HUES48 (cell line): ENCODE results near the gene USP15.
"Not testable (repeated sequence)": the region's sequence is repeated elsewhere in the genome, so short reads cannot be mapped to it uniquely, and the experiment has no call there.

Experiments used
- H3K27ac ChIP-seq: one replicate; pipeline ENCODE4 v1.7.0; 2013; ENCODE audit warnings: low read depth, low read length, inconsistent platforms
- H3K27me3 ChIP-seq: 2 replicates; pipeline ENCODE4 v1.6.1; 2013; ENCODE audit warnings: mild to moderate bottlenecking, low read length; ENCODE audit not compliant: control insufficient read depth, insufficient read depth
- H3K36me3 ChIP-seq: 2 replicates; pipeline ENCODE4 v1.6.1; 2013; ENCODE audit warnings: low read length; ENCODE audit not compliant: control insufficient read depth, insufficient read depth
- H3K4me1 ChIP-seq: 2 replicates; pipeline ENCODE4 v1.6.1; 2013; ENCODE audit warnings: mild to moderate bottlenecking, low read length; ENCODE audit not compliant: control insufficient read depth, insufficient read depth
- H3K4me3 ChIP-seq: 2 replicates; pipeline ENCODE4 v1.5.1; 2013; ENCODE audit warnings: mild to moderate bottlenecking, low read depth, low read length
- H3K9ac ChIP-seq: 2 replicates; pipeline ENCODE4 v1.6.1; 2013; ENCODE audit warnings: mild to moderate bottlenecking, low read depth, low read length, moderate library complexity
- H3K9me3 ChIP-seq: 2 replicates; pipeline ENCODE4 v1.6.1; 2013; ENCODE audit warnings: low read length; ENCODE audit not compliant: control insufficient read depth, insufficient read depth

Gene USP15

DNA sequence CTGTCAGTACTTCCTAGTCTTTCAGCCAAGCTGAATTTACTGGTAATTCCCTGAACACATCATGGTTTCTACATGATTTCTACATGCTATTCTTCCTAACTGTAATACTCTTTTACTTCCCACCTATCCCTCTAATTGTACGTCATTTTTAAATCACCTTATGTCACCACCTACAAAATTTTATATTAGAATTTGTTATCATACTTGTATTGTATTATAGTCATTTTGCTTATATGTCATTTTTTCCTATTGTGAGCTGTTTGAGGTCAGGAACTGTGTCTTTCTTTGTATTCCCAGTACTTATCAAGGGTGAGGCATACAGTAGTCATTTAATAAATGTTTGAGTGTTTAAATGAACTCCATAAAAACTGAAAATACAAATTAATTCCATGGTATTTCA, 86.6 kb downstream of the USP15 start:
- Histone ChIP-seq H3K27me3 (no peaks in the 10 kb centered on the region), H3K27ac (no peak overlapping the region), H3K4me1 (no peaks in the 10 kb centered on the region), H3K9ac (no peak overlapping the region), H3K4me3 (no peak overlapping the region), H3K36me3 (no peaks in the 10 kb centered on the region), H3K9me3 (no peaks in the 10 kb centered on the region)

DNA sequence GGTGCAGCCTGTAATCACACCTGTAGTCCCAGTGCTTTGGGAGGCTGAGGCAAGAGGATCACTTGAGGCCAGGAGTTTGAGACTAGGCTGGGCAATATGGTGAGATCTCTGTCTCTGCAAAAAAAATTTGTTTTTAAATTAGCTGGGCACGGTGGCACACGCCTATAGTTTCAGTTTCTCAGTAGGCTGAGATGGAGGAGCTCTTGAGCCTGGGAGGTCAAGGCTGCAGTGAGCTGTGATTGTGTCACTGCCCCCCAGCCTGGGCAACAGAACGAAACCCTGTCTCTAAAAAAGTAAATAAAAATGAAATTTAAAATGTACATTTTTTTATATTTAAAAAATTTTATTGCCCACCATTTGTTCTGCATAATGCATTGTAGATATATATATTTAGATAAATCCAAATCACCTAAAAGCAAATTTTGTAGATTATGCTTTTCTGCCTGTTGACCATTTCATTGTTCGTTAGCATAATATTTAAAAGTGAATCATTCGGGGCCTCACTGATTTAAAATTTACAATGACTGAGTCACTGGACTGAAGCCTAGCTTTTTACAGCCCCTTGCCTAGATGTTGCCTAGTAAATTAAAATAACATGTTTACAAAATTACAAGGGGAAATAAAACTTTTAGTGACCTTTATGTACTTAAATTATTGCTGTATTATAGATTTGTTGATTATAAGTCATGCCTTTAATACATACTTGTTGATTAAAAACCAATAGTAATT, 87.9 kb downstream of the USP15 start:
- H3K4me1 ChIP-seq: no peaks in the 10 kb centered on the region
- H3K9me3 ChIP-seq: no peaks in the 10 kb centered on the region
- H3K36me3 ChIP-seq: no peaks in the 10 kb centered on the region
- no peak overlapping the region for H3K9ac ChIP-seq
- no peak overlapping the region for H3K27ac ChIP-seq
- no peak overlapping the region for H3K4me3 ChIP-seq
- no peaks in the 10 kb centered on the region for H3K27me3 ChIP-seq

DNA sequence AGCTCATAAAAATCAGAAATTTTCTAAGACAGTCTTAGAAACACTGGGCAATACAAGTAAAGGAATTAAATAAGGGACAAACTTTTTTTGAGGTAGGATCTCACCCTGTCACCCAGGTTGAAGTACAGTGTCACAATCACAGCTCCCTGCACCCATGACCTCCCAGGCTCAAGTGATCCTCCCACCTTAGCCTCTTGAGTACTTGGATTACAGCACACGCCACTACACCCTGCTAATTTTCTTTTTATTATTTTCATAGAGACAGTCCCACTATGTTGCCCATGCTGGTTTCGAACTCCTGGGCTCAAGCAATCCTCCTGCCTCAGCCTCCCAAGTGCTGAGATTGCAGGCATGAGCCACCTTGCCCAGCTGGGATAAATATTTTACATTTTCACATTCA, 90.3 kb downstream of the USP15 start:
- no peak overlapping the region for H3K9ac ChIP-seq
- H3K4me3 ChIP-seq: no peak overlapping the region

DNA sequence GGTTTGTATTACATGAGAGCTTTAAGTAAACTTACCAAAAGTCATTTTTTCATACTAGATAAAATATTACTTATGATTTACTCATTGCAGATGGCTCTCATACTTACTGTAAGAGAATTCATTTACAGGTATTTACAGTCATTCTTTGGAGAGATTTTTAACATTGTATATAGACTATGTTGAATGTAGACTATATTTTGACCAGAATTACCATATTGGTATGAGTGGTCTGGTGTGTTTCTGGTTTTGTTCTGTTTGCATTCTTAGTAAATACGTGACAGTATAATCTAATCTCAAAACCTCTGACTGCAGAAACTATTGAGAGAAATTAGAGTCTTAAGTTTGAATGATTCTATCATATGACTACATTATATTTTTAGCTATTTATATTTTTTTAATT, 91.1 kb downstream of the USP15 start:
- no peaks in the 10 kb centered on the region for H3K27me3 ChIP-seq
- no peak overlapping the region for H3K27ac ChIP-seq
- H3K4me3 ChIP-seq: no peak overlapping the region
- peaks cover 2% of the 10 kb centered on the region; the same call in 1 of the 2 replicates for H3K36me3 ChIP-seq
- no peak overlapping the region for H3K9ac ChIP-seq
- no peaks in the 10 kb centered on the region for H3K9me3 ChIP-seq
- no peaks in the 10 kb centered on the region; the same call in 1 of the 2 replicates for H3K4me1 ChIP-seq

More for the DNA sequence above, 90.3 kb downstream of the USP15 start:
- no peaks in the 10 kb centered on the region for H3K27me3 ChIP-seq
- H3K4me1 ChIP-seq: no peaks in the 10 kb centered on the region; the same call in 1 of the 2 replicates
- H3K36me3 ChIP-seq: peaks cover 2% of the 10 kb centered on the region; the same call in 1 of the 2 replicates
- H3K9me3 ChIP-seq: no peaks in the 10 kb centered on the region
- no peak overlapping the region for H3K27ac ChIP-seq

DNA sequence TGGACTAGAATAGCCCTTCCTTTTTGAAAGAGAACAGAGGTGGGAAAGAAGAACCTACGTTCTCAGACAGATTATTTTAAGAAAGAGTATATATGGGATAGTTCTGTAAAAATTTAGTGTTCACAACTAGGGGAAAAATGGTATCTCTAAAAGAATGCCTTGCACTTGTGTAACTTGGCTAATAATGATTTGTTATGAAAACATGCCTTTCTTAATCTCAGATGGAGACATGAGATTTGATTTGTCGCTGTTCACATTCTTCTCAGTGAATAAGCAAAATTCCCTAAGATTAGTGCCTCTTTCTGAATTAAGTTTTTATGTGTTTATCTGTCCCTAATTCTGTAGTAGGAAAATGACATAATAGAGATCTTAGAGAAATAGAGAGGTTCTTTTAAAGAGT, 100.8 kb downstream of the USP15 start:
- no peaks in the 10 kb centered on the region for H3K36me3 ChIP-seq
- H3K9me3 ChIP-seq: no peaks in the 10 kb centered on the region
- no peaks in the 10 kb centered on the region for H3K27me3 ChIP-seq

DNA sequence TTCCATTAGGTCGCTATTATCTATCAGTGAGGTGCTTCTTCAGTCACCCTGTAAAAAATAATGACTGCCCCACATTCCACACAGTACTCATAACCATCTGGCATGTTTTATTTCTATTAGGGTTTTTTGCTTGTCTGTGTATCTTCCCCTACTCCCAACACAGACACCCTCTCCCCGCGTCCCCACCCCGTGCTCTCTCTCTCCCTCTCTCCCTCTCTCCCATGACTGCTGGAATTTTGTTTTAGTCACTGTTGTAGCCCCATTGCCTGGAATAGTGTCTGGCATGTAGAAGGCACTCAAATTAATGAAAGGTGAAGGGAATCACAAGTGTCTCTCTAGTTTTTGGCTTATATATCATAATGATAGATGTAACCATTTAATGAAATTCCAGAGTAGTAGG, 103.3 kb downstream of the USP15 start:
- H3K27ac ChIP-seq: no peak overlapping the region
- no peak overlapping the region for H3K4me3 ChIP-seq

More for the DNA sequence above, 100.8 kb downstream of the USP15 start:
- H3K9ac ChIP-seq: no peak overlapping the region
- H3K4me1 ChIP-seq: no peaks in the 10 kb centered on the region
- H3K4me3 ChIP-seq: no peak overlapping the region
- H3K27ac ChIP-seq: no peak overlapping the region

DNA sequence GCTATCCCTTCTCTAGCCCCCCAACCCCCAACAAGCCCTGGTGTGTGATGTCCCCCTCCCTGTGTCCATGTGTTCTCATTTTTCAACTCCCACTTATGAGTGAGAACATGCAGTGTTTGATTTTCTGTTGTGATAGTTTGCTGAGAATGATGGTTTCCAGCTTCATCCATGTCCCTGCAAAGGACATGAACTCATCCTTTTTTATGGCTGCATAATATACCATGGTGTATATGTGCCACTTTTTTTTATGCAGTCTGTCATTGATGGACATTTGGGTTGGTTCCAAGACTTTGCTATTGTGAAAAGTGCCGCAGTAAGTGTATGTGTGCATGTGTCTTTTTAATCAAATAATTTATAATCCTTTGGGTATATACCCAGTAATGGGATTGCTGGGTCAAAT, 104.5 kb downstream of the USP15 start:
- H3K27me3 ChIP-seq, H3K9me3 ChIP-seq, H3K9ac ChIP-seq, H3K36me3 ChIP-seq, H3K4me3 ChIP-seq, H3K27ac ChIP-seq, H3K4me1 ChIP-seq: not testable (repeated sequence)

More for the DNA sequence above, 103.3 kb downstream of the USP15 start:
- H3K27me3 ChIP-seq: no peaks in the 10 kb centered on the region
- H3K36me3 ChIP-seq: no peaks in the 10 kb centered on the region
- no peaks in the 10 kb centered on the region for H3K9me3 ChIP-seq
- no peak overlapping the region for H3K9ac ChIP-seq
- H3K4me1 ChIP-seq: no peaks in the 10 kb centered on the region

DNA sequence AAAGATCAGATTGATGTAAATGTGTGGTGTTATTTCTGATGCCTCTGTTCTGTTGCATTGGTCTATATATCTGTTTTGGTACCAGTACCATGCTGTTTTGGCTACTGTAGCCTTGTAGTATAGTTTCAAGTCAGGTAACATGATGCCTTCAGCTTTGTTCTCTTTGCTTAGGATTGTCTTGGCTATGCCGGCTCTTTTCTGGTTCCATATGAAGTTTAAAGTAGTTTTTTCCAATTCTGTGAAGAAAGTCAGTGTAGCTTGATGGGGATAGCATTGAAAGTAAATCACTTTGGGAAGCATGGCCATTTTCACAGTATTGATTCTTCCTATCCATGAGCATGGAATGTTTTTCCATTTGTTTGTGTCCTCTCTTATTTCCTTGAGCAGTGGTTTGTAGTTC, 105.6 kb downstream of the USP15 start:
- not testable (repeated sequence) for H3K9me3 ChIP-seq, H3K9ac ChIP-seq, H3K27ac ChIP-seq

DNA sequence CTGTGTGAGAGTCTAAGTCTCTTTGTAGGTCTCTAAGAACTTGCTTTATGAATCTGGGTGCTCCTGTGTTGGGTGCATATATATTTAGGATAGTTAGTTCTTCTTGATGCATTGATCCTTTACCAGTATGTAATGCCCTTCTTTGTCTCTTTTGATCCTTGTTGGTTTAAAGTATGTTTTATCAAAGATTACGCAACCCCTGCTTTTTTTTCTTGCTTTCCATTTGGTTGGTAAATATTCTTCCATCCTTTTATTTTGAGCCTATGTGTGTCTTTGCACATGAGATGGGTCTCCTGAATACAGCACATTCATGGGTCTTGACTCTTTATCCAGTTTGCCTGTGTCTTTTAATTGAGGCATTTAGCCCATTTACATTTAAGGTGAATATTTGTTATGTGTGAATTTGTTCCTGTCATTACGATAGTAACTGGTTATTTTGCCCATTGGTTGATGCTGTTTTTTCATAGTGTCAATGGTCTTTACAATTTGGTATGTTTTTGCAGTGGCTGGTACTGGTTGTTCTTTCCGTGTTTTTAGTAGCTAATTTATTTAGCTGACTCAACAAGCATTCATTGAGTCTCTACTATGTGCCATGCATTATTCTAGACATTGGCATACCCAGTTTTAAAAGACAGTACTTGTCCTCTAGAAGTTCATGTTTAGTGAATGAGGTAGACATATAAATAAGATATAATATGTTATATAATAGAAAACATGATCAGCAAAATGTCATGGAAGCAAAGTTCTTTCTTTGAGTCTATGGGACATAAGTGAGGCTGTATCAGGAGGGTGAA, 108.4 kb downstream of the USP15 start:
- H3K27ac ChIP-seq, H3K27me3 ChIP-seq, H3K4me1 ChIP-seq, H3K9me3 ChIP-seq, H3K4me3 ChIP-seq, H3K36me3 ChIP-seq, H3K9ac ChIP-seq: not testable (repeated sequence)

More for the DNA sequence above, 105.6 kb downstream of the USP15 start:
- not testable (repeated sequence) for H3K4me1 ChIP-seq, H3K27me3 ChIP-seq, H3K36me3 ChIP-seq, H3K4me3 ChIP-seq

DNA sequence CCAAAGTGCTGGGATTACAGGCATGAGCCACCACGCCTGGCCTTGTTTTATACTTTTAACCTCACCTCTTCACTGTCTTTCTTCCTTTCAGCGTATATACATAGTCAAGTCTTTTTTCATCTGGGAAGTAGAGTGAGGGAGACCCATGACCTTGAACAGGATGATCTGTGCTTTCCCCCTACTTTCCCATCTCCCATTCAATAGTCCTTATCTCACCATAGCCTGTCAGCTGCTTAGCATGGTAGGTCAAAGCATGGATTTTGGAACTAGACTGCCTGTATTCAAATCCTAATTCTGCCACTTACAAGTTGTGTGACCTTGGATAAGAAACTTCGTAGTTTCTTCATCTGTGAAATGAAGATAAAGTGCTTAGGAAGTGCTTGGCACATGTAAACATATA, 110.0 kb downstream of the USP15 start:
- Histone ChIP-seq H3K27ac (no peak overlapping the region), H3K36me3 (no peaks in the 10 kb centered on the region), H3K4me3 (no peak overlapping the region), H3K9ac (no peak overlapping the region), H3K27me3 (no peaks in the 10 kb centered on the region), H3K4me1 (no peaks in the 10 kb centered on the region), H3K9me3 (no peaks in the 10 kb centered on the region)

DNA sequence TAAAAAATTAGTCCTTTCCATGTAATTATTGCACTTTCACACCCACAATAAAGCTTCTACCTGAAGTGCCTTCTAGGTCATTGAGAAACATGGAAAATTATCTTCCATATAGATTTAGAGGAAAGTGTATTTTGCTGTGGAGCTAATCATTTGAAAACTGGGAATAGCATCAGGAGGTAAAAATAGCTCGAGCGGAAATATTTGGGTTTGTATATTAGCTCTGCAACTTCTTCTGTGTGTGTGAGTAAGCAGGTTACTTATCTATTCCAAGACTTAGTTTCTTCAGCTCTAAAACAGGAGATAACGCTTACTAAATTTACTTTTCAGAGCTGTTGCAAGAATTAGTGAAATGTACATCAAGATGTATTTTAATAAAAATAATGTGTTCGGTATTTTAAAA, 111.5 kb downstream of the USP15 start:
- Histone ChIP-seq H3K27ac (no peak overlapping the region), H3K36me3 (no peaks in the 10 kb centered on the region), H3K9ac (no peak overlapping the region), H3K4me1 (no peaks in the 10 kb centered on the region), H3K4me3 (no peak overlapping the region), H3K9me3 (no peaks in the 10 kb centered on the region), H3K27me3 (no peaks in the 10 kb centered on the region)
